HepG2 (cell line): ENCODE results near the gene ZNF180. TPM values are rescaled to one million over a fixed set of nuclear protein-coding genes. Genes with fewer than 3 reads are reported as not detected.
"Not testable (repeated sequence)": the region's sequence is repeated elsewhere in the genome, so short reads cannot be mapped to it uniquely, and the experiment has no call there.

Source experiments
- ATAC-seq: fragments of 200-7000 bp; cut with Tn5 transposase; 3 replicates; pipeline ENCODE4 v1.9.1; 2020; ENCODE audit warnings: mild to moderate bottlenecking, moderate library complexity
- BruUV-seq: library from RNA; stranded (reverse); fragments of 400-500 nt; replicated peaks from 2 replicates; lab custom pipeline; 2021; lab: Mats Ljungman, UMichigan
- CTCF ChIA-PET: fragments of 300-600 bp; formaldehyde crosslinking; extraction: SDS; loops from one replicate; lab custom pipeline; 2021; ENCODE audit warnings: low total read pairs, inconsistent platforms, low intra/inter-chr PET ratio; lab: Yijun Ruan, JAX
- POLR2A ChIA-PET: fragments of 350-600 bp; sonication (Branson Sonifier 250); formaldehyde crosslinking; loops from one replicate; lab custom pipeline; 2020; ENCODE audit warnings: antibody characterized with exemption, inconsistent platforms; lab: Yijun Ruan, JAX
- DNase-seq: peaks from one replicate; pipeline ENCODE4 v3.0.0-alpha.2; 2015; ENCODE audit warnings: low spot score
- FAIRE-seq: peaks from 3 replicates; lab custom pipeline; 2011; peaks lifted over from hg19 to GRCh38; lab: Jason Lieb, UNC
- H2AFZ ChIP-seq: one replicate; pipeline ENCODE4 v1.6.1; 2011; ENCODE audit warnings: low read length, inconsistent platforms
- H3K27ac ChIP-seq: fragments of 300-600 bp; 3 replicates; pipeline ENCODE4 v1.8.0; 2011; ENCODE audit warnings: mixed run types, mild to moderate bottlenecking, mixed read lengths, low read length, inconsistent platforms; ENCODE audit not compliant: insufficient read depth; ENCODE audit errors: extremely low read length
- H3K27me3 ChIP-seq, 2 experiments: fragments of 200-600 bp in 1 of 2; 2 replicates in 1 of 2; 3 replicates in 1 of 2; pipeline versions ENCODE4 v1.6.0 to v1.8.0; 2011; ENCODE audit warnings: low read length in 2 of 2, mild to moderate bottlenecking in 2 of 2, moderate library complexity in 2 of 2, inconsistent platforms in 1 of 2; ENCODE audit not compliant: insufficient read depth in 2 of 2, control insufficient read depth in 1 of 2
- H3K36me3 ChIP-seq, 2 experiments: fragments of 200-600 bp in 1 of 2; replicated peaks in 1 of 2; 2 replicates in 1 of 2; 3 replicates in 1 of 2; pipeline versions ENCODE4 v1.5.1 to v1.8.0; 2011; ENCODE audit warnings: low read length in 2 of 2, inconsistent platforms in 1 of 2; ENCODE audit not compliant: insufficient read depth in 2 of 2, control insufficient read depth in 1 of 2
- H3K4me1 ChIP-seq: 2 replicates; pipeline ENCODE4 v1.5.1; 2012; ENCODE audit warnings: low read length, inconsistent platforms; ENCODE audit not compliant: insufficient read depth
- H3K4me2 ChIP-seq: 2 replicates; pipeline ENCODE4 v1.6.0; 2011; ENCODE audit warnings: low read depth, low read length, inconsistent platforms
- H3K4me3 ChIP-seq, 3 experiments: fragments of 200-600 bp in 1 of 3; sonication (generic), shearing (Covaris generic) in 1 of 3; replicated peaks in 1 of 3; 2 replicates each; pipeline ENCODE4 v1.5.1; 2011 to 2016; ENCODE audit warnings: low read length in 3 of 3, inconsistent platforms in 2 of 3, low read depth in 2 of 3, mild to moderate bottlenecking in 2 of 3, control low read depth in 1 of 3, mixed read lengths in 1 of 3; ENCODE audit not compliant: insufficient read depth in 1 of 3
- H3K79me2 ChIP-seq: one replicate; pipeline ENCODE4 v1.6.1; 2011; ENCODE audit warnings: low read length, inconsistent platforms; ENCODE audit not compliant: insufficient read depth
- H3K9ac ChIP-seq: 2 replicates; pipeline ENCODE4 v1.6.0; 2011; ENCODE audit warnings: mild to moderate bottlenecking, low read depth, low read length, inconsistent platforms; ENCODE audit not compliant: insufficient read depth
- H3K9me3 ChIP-seq: 2 replicates; pipeline ENCODE4 v1.5.1; 2012; ENCODE audit warnings: mild to moderate bottlenecking, low read length
- H4K20me1 ChIP-seq: 2 replicates; pipeline ENCODE4 v1.6.0; 2011; ENCODE audit warnings: inconsistent platforms, mild to moderate bottlenecking, low read length, moderate library complexity; ENCODE audit not compliant: insufficient read depth
- GLMP ChIP-seq: sonication (generic); formaldehyde crosslinking; IDR thresholded peaks from 2 replicates; pipeline ENCODE4 v1.9.0; 2021; ENCODE audit warnings: missing genetic modification reagents, mild to moderate bottlenecking, borderline replicate concordance
- HHEX ChIP-seq: IDR thresholded peaks from 2 replicates; pipeline ENCODE4 v1.6.1; 2016; ENCODE audit warnings: control low read depth
- MYNN ChIP-seq: sonication (generic); formaldehyde crosslinking; IDR thresholded peaks from 2 replicates; pipeline ENCODE4 v1.4.0; 2020; ENCODE audit warnings: mild to moderate bottlenecking, low read depth, missing genetic modification reagents
- PHB2 ChIP-seq: fragments of 450-650 bp; IDR thresholded peaks from 2 replicates; pipeline ENCODE4 v1.6.1; 2018; ENCODE audit not compliant: partially characterized antibody
- PRMT3 ChIP-seq: sonication (generic); formaldehyde crosslinking; IDR thresholded peaks from 2 replicates; pipeline ENCODE4 v1.8.1; 2022; ENCODE audit warnings: low read depth, mild to moderate bottlenecking, moderate library complexity, missing genetic modification reagents, borderline replicate concordance
- SETDB1 ChIP-seq: sonication (generic); formaldehyde crosslinking; IDR thresholded peaks from 2 replicates; pipeline ENCODE4 v1.5.1; 2020; ENCODE audit warnings: missing genetic modification reagents, mild to moderate bottlenecking, borderline replicate concordance
- TOPORS ChIP-seq: sonication (generic); formaldehyde crosslinking; IDR thresholded peaks from 2 replicates; pipeline ENCODE4 v1.8.0; 2023; ENCODE audit warnings: mild to moderate bottlenecking, missing genetic modification reagents
- ZGPAT ChIP-seq: IDR thresholded peaks from 2 replicates; pipeline ENCODE4 v1.6.1; 2016; ENCODE audit warnings: mild to moderate bottlenecking
- ZNF274 ChIP-seq: sonication (generic); formaldehyde crosslinking; IDR thresholded peaks from 2 replicates; pipeline ENCODE4 v1.5.1; 2020; ENCODE audit warnings: mild to moderate bottlenecking, missing genetic modification reagents
- ZNF75D ChIP-seq: sonication (generic); formaldehyde crosslinking; IDR thresholded peaks from 2 replicates; pipeline ENCODE4 v1.8.1; 2023; ENCODE audit warnings: missing genetic modification reagents, mild to moderate bottlenecking, borderline replicate concordance
- ZSCAN12 ChIP-seq: sonication (generic); formaldehyde crosslinking; IDR thresholded peaks from 2 replicates; pipeline ENCODE4 v1.9.0; 2021; ENCODE audit warnings: mild to moderate bottlenecking, missing genetic modification reagents
- WGBS: methylation state at CpG from one replicate; pipeline ENCODE4 v1.1.6; 2017; ENCODE audit warnings: low lambda C conversion rate; 5-methylcytosine and 5-hydroxymethylcytosine counted together
- in situ Hi-C: cut with HindIII; loops from 2 replicates; pipeline ENCODE4 v1.10.0; 2017; ENCODE audit warnings: low pct_unique_long_range_greater_than_20kb; ENCODE audit not compliant: extremely low pct_ligation_motif_present
- intact Hi-C: fragments of 100-400 bp; cut with micrococcal nuclease; formaldehyde crosslinking; loops from one replicate; pipeline ENCODE4 v1.10.0; 2022; ENCODE audit not compliant: unreplicated experiment
- polyA plus RNA-seq, 8 experiments: library from polyadenylated mRNA; depleted of rRNA in 3 of 8; stranded (reverse) in 7 of 8; unstranded in 1 of 8; fragments of >200 nt; fragmentation: Illumina TruSeq in 4 of 8; extraction: Trizol in 4 of 8; gene quantifications; 2 replicates each; pipeline versions ENCODE4 v1.2.1 to v1.2.3, GENCODE V29; 2011 to 2016; ENCODE audit warnings: low read depth in 4 of 8, missing spikeins in 1 of 8, mixed read lengths in 1 of 8; ENCODE audit not compliant: insufficient read depth in 1 of 8
- total RNA-seq, 5 experiments: library from RNA; depleted of rRNA; stranded (reverse); fragments of >200 nt; fragmentation: Illumina TruSeq; extraction: Trizol; gene quantifications; 2 replicates each; pipeline ENCODE4 v1.2.3, GENCODE V29; 2016; ENCODE audit warnings: low read depth in 1 of 5

ZNF180 gene
- total and polyA plus RNA-seq, 2 of the 13 experiments (the other 11 are each of a cell fraction or from before 2014, with no cell fraction given), result 0.92 to 9.3 TPM

DNA sequence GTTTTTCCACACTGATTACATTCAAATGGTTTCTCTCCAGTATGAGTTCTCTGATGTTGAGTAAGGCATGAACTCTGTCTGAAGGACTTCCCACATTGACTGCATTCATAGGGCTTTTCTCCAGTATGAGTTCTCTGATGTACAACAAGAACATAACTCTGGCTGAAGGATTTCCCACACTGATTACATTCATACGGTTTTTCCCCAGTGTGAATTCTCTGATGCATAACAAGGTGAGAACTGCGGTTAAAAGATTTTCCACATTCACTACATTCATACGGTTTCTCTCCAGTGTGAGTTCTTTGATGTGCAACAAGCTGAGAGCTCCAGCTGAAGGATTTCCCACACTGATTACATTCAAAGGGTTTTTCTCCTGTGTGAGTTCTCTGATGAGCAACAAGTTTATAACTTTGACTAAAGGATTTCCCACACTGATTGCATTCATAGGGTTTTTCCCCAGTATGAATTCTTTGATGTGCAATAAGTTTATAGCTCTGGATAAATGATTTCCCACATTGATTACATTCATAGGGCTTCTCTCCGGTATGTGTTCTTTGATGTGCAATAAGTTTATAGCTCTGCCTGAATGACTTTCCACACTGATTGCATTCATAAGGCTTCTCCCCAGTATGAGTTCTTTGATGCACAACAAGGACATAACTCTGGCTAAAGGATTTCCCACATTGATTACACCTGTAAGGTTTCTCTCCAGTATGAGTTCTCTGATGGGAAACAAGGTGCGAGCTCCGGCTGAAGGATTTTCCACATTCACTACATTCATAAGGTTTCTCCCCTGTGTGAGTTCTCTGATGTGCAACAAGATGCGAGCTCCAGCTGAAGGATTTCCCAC lies 23.5 kb downstream of the ZNF180 start:
- intact Hi-C loops (no loop called here), in situ Hi-C loops (loop anchor here (25.0 kb wide), 1 partner anchor 614 kb away; no protein-coding TSS in a partner anchor)
- Histone ChIP-seq H3K9ac (no peak overlapping the region), H3K4me1 (no peaks in the 10 kb centered on the region), H3K4me2 (no peak overlapping the region), H3K27me3 (no peaks in the 10 kb centered on the region), H3K36me3 (peaks cover 19 to 49% of the 10 kb centered on the region in 2 experiments), H3K9me3 (peaks cover 100% of the 10 kb centered on the region), H3K79me2 (no peaks in the 10 kb centered on the region), H2AFZ (no peak overlapping the region), H4K20me1 (no peaks in the 10 kb centered on the region), H3K4me3 (no peak overlapping the region), H3K27ac (no peak overlapping the region)
- no peak for ATAC-seq
- TSS peak; percentile 27 for BruUV-seq
- ChIA-PET CTCF (no interaction called here), POLR2A (no interaction called here)
- TF ChIP-seq PRMT3 (CRISPR knock-in tag) (no peak), ZNF274 (peak; percentile 100), PHB2 (no peak), ZNF75D (CRISPR knock-in tag) (peak; percentile 97), GLMP (CRISPR knock-in tag) (no peak), MYNN (CRISPR knock-in tag) (no peak), SETDB1 (CRISPR knock-in tag) (peak; percentile 96), TOPORS (0 out of 2 replicates have a peak, but pooled peaks have one; percentile 13), ZSCAN12 (CRISPR knock-in tag) (no peak), HHEX (CRISPR knock-in tag) (no peak), ZGPAT (CRISPR knock-in tag) (peak; percentile 12; the same call in 1 of the 2 replicates)
- no peak for FAIRE-seq
- DNase-seq, result peak; percentile 16
- 97% methylated on average over 7 of the region's 7 CpGs for WGBS

GRCh38 chr19:44468730-44469129 lies 31.6 kb downstream of the ZNF180 start:
- FAIRE-seq, DNase-seq, in situ Hi-C loops, H3K4me2 ChIP-seq, H4K20me1 ChIP-seq, H3K27ac ChIP-seq, H2AFZ ChIP-seq, POLR2A ChIA-PET, H3K79me2 ChIP-seq, CTCF ChIA-PET, H3K36me3 ChIP-seq, H3K9ac ChIP-seq, H3K27me3 ChIP-seq, H3K4me1 ChIP-seq, intact Hi-C loops, H3K4me3 ChIP-seq, ATAC-seq, BruUV-seq: not testable (repeated sequence)
- 24% methylated on average over 5 of the region's 5 CpGs for WGBS
- peaks cover 93% of the 10 kb centered on the region for H3K9me3 ChIP-seq
